ENCODE data around the gene ARL2BP.

DNA sequence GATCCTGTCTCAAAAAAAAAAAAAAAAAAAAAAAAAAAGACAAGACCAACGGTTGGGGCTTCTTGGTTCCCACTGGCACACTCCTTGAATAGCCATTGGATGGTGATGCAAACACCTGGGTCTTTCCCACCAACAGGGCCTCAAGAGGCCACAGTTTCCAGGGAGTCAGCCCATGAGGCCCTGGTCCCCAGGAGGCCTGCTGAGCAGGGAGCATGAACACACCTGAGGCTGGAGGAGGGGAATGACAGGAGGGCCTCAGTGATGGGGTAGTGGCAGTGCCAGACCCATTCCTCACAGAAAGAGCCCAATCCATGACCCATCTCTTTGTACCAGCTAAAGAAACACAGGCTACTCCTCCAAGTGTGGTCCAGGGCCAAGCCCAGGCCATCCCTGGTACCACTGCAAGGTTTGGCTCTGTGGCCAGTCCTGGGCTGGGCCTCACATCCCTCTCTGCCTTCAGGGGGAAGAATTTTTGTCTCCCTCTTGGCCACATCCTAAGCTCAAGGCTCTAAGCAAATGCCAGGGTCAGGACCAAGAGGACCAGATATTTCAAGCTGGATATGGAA is 13.9 kb downstream of the ARL2BP start:
- TF ChIP-seq, protein P1, sequence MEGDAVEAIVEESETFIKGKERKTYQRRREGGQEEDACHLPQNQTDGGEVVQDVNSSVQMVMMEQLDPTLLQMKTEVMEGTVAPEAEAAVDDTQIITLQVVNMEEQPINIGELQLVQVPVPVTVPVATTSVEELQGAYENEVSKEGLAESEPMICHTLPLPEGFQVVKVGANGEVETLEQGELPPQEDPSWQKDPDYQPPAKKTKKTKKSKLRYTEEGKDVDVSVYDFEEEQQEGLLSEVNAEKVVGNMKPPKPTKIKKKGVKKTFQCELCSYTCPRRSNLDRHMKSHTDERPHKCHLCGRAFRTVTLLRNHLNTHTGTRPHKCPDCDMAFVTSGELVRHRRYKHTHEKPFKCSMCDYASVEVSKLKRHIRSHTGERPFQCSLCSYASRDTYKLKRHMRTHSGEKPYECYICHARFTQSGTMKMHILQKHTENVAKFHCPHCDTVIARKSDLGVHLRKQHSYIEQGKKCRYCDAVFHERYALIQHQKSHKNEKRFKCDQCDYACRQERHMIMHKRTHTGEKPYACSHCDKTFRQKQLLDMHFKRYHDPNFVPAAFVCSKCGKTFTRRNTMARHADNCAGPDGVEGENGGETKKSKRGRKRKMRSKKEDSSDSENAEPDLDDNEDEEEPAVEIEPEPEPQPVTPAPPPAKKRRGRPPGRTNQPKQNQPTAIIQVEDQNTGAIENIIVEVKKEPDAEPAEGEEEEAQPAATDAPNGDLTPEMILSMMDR (IDR thresholded peaks at IDR 0.05; ENCODE audit: low read depth, low read length, missing input control): no peak
- no peak for TF ChIP-seq YY1 (IDR thresholded peaks at IDR 0.05)
- no peak for TF ChIP-seq TAF1 (conservative IDR thresholded peaks at IDR 0.05)
- TF ChIP-seq RAD21 (IDR thresholded peaks at IDR 0.05): no peak
- TF ChIP-seq SP1 (IDR thresholded peaks at IDR 0.05): no peak
- TF ChIP-seq, protein P2, sequence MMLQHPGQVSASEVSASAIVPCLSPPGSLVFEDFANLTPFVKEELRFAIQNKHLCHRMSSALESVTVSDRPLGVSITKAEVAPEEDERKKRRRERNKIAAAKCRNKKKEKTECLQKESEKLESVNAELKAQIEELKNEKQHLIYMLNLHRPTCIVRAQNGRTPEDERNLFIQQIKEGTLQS (IDR thresholded peaks at IDR 0.05): no peak
- no peak for TF ChIP-seq GABPA (IDR thresholded peaks at IDR 0.05 in 1 of 2, conservative IDR thresholded peaks at IDR 0.05 in 1 of 2)
- TF ChIP-seq, protein P3, sequence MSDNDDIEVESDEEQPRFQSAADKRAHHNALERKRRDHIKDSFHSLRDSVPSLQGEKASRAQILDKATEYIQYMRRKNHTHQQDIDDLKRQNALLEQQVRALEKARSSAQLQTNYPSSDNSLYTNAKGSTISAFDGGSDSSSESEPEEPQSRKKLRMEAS (IDR thresholded peaks at IDR 0.05): no peak
